ENCODE results near the gene WRNIP1. TPM values are rescaled to one million over a fixed set of nuclear protein-coding genes. Genes with fewer than 3 reads are reported as not detected.

WRNIP1 gene
- total and polyA plus RNA-seq, 10 of the 15 experiments (the other 5 are each of a cell fraction or from before 2014, with no cell fraction given), result 9.3 to 30.5 (median 24.3) TPM

- TF ChIP-seq MAX (IDR thresholded peaks at IDR 0.05; ENCODE audit: low read depth, low read length) (no peak), CHD2 (IDR thresholded peaks at IDR 0.05; ENCODE audit: borderline replicate concordance, low read depth, low read length) (no peak), ATF3 (IDR thresholded peaks at IDR 0.05; ENCODE audit: borderline replicate concordance, extremely low read depth, low read depth, low read length) (no peak), SMC3 (IDR thresholded peaks at IDR 0.05; ENCODE audit: borderline replicate concordance, low read length) (no peak), BHLHE40 (IDR thresholded peaks at IDR 0.05; ENCODE audit: borderline replicate concordance in 1 of 2, low read depth in 2 of 2, low read length in 1 of 2) (no peak), RBBP5 (conservative IDR thresholded peaks at IDR 0.05) (no peak), PKNOX1 (IDR thresholded peaks at IDR 0.05) (no peak), HSF1 (IDR thresholded peaks at IDR 0.05; ENCODE audit: low read depth, low read length) (no peak), EGR1 (IDR thresholded peaks at IDR 0.05; ENCODE audit: borderline replicate concordance in 1 of 2, low read depth in 2 of 2, low read length in 2 of 2) (no peak), POLR2AphosphoS2 (IDR thresholded peaks at IDR 0.05; ENCODE audit: low read depth, low read length) (no peak)
Measured at GRCh38 chr6:2831392-2831791, 66.2 kb downstream of the WRNIP1 start (continued).

Measured in GM12878 (cell line).